HepG2 (cell line): ENCODE measurements around the gene MFSD2A.

Experiments
- HNRNPL ChIP-seq: fragments of 200-400 bp; formaldehyde crosslinking; IDR thresholded peaks from 2 replicates; pipeline ENCODE4 v1.6.1; 2017; ENCODE audit warnings: mild to moderate bottlenecking, low read depth, low read length
- NR3C1 ChIP-seq: sonication (generic); formaldehyde crosslinking; IDR thresholded peaks from 2 replicates; pipeline ENCODE4 v1.4.0; 2020; ENCODE audit warnings: missing genetic modification reagents
- ZNF20 ChIP-seq: sonication (generic); formaldehyde crosslinking; IDR thresholded peaks from 2 replicates; pipeline ENCODE4 v1.4.0; 2020; ENCODE audit warnings: mild to moderate bottlenecking, moderate library complexity, missing genetic modification reagents
- ZNF260 ChIP-seq: sonication (generic); formaldehyde crosslinking; IDR thresholded peaks from 2 replicates; pipeline ENCODE4 v1.4.0; 2020; ENCODE audit warnings: missing genetic modification reagents, low read depth, mild to moderate bottlenecking, borderline replicate concordance
- ZSCAN30 ChIP-seq: sonication (generic); formaldehyde crosslinking; IDR thresholded peaks from 2 replicates; pipeline ENCODE4 v1.5.0; 2020; ENCODE audit warnings: mild to moderate bottlenecking, missing genetic modification reagents

DNA sequence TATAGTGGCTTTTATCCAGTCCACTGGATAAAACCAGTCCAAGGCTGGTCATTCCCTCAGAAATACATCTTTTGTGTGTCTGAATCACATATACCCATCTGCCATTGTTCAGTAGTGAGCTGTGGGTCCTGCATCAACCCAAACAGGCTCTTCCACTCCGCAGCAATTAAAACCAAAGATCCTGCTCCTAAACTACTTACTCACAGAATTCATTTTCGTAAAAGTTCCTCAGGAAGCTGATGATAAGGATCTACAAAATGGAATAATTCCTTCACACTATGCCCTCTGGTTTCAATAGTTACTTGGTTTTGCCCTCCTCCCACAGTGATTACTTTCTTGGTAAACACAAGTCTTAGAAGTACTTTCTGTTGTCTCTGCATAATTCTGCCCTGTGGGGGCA, 5.1 kb upstream of the MFSD2A start:
- TF ChIP-seq ZNF260 (CRISPR knock-in tag) (no peak), ZNF20 (CRISPR knock-in tag) (no peak), ZSCAN30 (CRISPR knock-in tag) (no peak), HNRNPL (no peak), NR3C1 (CRISPR knock-in tag) (no peak)
